Measurements from ENCODE around the gene GBE1.

DNA sequence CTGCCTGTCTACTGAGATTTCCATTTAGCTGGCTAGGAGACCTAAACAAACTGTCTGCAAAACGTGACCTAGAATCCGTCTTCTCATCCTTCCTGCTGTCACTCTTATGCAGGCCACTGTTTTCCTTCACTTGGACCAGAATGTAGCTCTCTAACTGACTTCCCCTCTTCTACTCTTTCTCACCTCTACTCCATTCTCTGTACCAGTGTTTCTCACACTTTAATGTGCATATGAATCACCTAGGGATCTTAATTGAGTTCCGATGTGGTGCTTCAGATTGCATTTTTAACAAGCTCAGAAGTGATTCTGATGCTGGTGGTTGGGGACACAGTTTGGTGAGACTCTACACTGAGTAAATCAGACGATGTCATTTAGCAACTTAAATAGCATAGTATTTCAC lies 1.6 kb upstream of the GBE1 start:
- TF ChIP-seq EZH2phosphoT487 (IDR thresholded peaks at IDR 0.05; ENCODE audit: low read length) (no peak), EZH2 (optimal IDR thresholded peaks at IDR 0.05; ENCODE audit: low read depth, low read length) (no peak)
- TF ChIP-seq, protein P1, sequence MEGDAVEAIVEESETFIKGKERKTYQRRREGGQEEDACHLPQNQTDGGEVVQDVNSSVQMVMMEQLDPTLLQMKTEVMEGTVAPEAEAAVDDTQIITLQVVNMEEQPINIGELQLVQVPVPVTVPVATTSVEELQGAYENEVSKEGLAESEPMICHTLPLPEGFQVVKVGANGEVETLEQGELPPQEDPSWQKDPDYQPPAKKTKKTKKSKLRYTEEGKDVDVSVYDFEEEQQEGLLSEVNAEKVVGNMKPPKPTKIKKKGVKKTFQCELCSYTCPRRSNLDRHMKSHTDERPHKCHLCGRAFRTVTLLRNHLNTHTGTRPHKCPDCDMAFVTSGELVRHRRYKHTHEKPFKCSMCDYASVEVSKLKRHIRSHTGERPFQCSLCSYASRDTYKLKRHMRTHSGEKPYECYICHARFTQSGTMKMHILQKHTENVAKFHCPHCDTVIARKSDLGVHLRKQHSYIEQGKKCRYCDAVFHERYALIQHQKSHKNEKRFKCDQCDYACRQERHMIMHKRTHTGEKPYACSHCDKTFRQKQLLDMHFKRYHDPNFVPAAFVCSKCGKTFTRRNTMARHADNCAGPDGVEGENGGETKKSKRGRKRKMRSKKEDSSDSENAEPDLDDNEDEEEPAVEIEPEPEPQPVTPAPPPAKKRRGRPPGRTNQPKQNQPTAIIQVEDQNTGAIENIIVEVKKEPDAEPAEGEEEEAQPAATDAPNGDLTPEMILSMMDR (IDR thresholded peaks at IDR 0.05; ENCODE audit: low read length): no peak

Data from MM.1S (cell line).